K562 (cell line): ENCODE results near the gene LIMS1. TPM values are rescaled to one million over a fixed set of nuclear protein-coding genes. Genes with fewer than 3 reads are reported as not detected.
"Not testable (repeated sequence)": the region's sequence is repeated elsewhere in the genome, so short reads cannot be mapped to it uniquely, and the experiment has no call there.

ENCODE experiments used
- CEBPG ChIP-seq, 3 experiments: fragments of 200-800 bp in 1 of 3; sonication (Bioruptor generic) in 1 of 3; sonication (generic) in 1 of 3; formaldehyde crosslinking in 1 of 3; IDR thresholded peaks in 2 of 3; conservative IDR thresholded peaks in 1 of 3; 2 replicates each; pipeline versions ENCODE4 v1.6.1 to v1.8.0; 2016 to 2022; ENCODE audit warnings: missing compliant biosample characterization in 2 of 3, missing genetic modification characterization in 2 of 3, mild to moderate bottlenecking in 1 of 3, missing genetic modification reagents in 1 of 3
- HDAC2 ChIP-seq: fragments of 450-650 bp; IDR thresholded peaks from 2 replicates; pipeline ENCODE4 v1.6.1; 2016; ENCODE audit warnings: mild to moderate bottlenecking
- KDM1A ChIP-seq, 2 experiments: fragments of 450-650 bp; IDR thresholded peaks; 2 replicates each; pipeline ENCODE4 v1.6.1; 2016; ENCODE audit warnings: mild to moderate bottlenecking in 2 of 2
- PBX2 ChIP-seq, 2 experiments: IDR thresholded peaks in 1 of 2; conservative IDR thresholded peaks in 1 of 2; 2 replicates each; pipeline ENCODE4 v1.6.1; 2016; ENCODE audit warnings: low read depth in 2 of 2, mild to moderate bottlenecking in 1 of 2, missing compliant biosample characterization in 1 of 2, missing genetic modification characterization in 1 of 2, moderate library complexity in 1 of 2
- SMAD4 ChIP-seq: fragments of 250-450 bp; sonication (Bioruptor Pico); conservative IDR thresholded peaks from 2 replicates; pipeline ENCODE4 v1.8.0; 2021; ENCODE audit warnings: inconsistent platforms, mild to moderate bottlenecking, moderate library complexity
- SMARCE1 ChIP-seq: fragments of 450-650 bp; IDR thresholded peaks from 2 replicates; pipeline ENCODE4 v1.7.1; 2016; ENCODE audit warnings: mild to moderate bottlenecking
- TRIM24 ChIP-seq, 2 experiments: fragments of 450-650 bp; IDR thresholded peaks; 2 replicates each; pipeline ENCODE4 v1.6.1; 2016
- USF2 ChIP-seq: sonication (generic); formaldehyde crosslinking; IDR thresholded peaks from 2 replicates; pipeline ENCODE4 v1.5.0; 2020; ENCODE audit warnings: missing genetic modification reagents
- ZNF318 ChIP-seq, 2 experiments: fragments of 450-650 bp; IDR thresholded peaks; 2 replicates each; pipeline ENCODE4 v1.6.1; 2016; ENCODE audit warnings: mild to moderate bottlenecking in 2 of 2, borderline replicate concordance in 1 of 2, low read depth in 1 of 2, moderate library complexity in 1 of 2
- polyA plus RNA-seq, 8 experiments: library from polyadenylated mRNA; depleted of rRNA in 4 of 8; stranded (reverse) in 5 of 8; unstranded in 3 of 8; fragments of >200 nt; fragmentation: Nextera tagmentation in 2 of 8; fragmentation: Illumina TruSeq in 1 of 8; extraction: Ambion mirVana in 2 of 8; extraction: Trizol in 1 of 8; gene quantifications; 2 replicates each; pipeline versions ENCODE4 v1.2.1 to v1.2.3, GENCODE V29; 2011 to 2014; ENCODE audit warnings: inconsistent platforms in 1 of 8, missing spikeins in 1 of 8
- total RNA-seq, 7 experiments: library from RNA; depleted of rRNA in 6 of 7; stranded (reverse); fragments of >200 nt in 6 of 7; fragmentation: Illumina TruSeq in 2 of 7; extraction: Trizol in 2 of 7; gene quantifications; 2 replicates each; pipeline versions ENCODE4 v1.2.1 to v1.2.3, GENCODE V29; 2011 to 2021; ENCODE audit warnings: low replicate concordance in 1 of 7

The LIMS1 gene
- total and polyA plus RNA-seq, 9 of the 15 experiments (the other 6 are each of a cell fraction or from before 2014, with no cell fraction given), result 52.8 to 134 (median 81.0) TPM

GRCh38 chr2:108652187-108652931 lies 118.1 kb downstream of the LIMS1 start (continued):
- TF ChIP-seq HDAC2 (0 out of 2 replicates have a peak, but pooled peaks have one; percentile 30), PBX2 (tag; conservative IDR thresholded peaks at IDR 0.05; ENCODE audit: low read depth) (peak; percentile 65), SMARCE1 (0 out of 2 replicates have a peak, but pooled peaks have one; percentile 22), CEBPG (CRISPR knock-in tag; IDR thresholded peaks at IDR 0.05) (peak; percentile 22; the same call in 1 of the 2 replicates), CEBPG (tag; conservative IDR thresholded peaks at IDR 0.05 in 1 of 2, IDR thresholded peaks at IDR 0.05 in 1 of 2) (peak; percentile 41 to 80; a peak in 2 of 4 replicates), SMAD4 (peak; percentile 70), USF2 (CRISPR knock-in tag) (peak; percentile 31; the same call in 1 of the 2 replicates), KDM1A (IDR thresholded peaks at IDR 0.05) (peak; percentile 30 to 45; a peak in 3 of 4 replicates), TRIM24 (IDR thresholded peaks at IDR 0.05) (peak in 1 of 2 experiments; percentile 42; a peak in 1 of 4 replicates), ZNF318 (IDR thresholded peaks at IDR 0.05; ENCODE audit: borderline replicate concordance in 1 of 2, low read depth in 1 of 2) (peak in 1 of 2 experiments; percentile 78; a peak in 1 of 4 replicates)
- TF ChIP-seq PBX2 (CRISPR knock-in tag; IDR thresholded peaks at IDR 0.05; ENCODE audit: low read depth), result not testable (repeated sequence)
